GM19193 (cell line): ENCODE measurements around the gene ASB6.

ENCODE experiments used
- POLR2A ChIP-seq: IDR thresholded peaks from 4 replicates; pipeline ENCODE4 v1.6.1; 2011; ENCODE audit not compliant: insufficient read depth, insufficient read length; ENCODE audit errors: extremely low read depth

ASB6 gene

DNA sequence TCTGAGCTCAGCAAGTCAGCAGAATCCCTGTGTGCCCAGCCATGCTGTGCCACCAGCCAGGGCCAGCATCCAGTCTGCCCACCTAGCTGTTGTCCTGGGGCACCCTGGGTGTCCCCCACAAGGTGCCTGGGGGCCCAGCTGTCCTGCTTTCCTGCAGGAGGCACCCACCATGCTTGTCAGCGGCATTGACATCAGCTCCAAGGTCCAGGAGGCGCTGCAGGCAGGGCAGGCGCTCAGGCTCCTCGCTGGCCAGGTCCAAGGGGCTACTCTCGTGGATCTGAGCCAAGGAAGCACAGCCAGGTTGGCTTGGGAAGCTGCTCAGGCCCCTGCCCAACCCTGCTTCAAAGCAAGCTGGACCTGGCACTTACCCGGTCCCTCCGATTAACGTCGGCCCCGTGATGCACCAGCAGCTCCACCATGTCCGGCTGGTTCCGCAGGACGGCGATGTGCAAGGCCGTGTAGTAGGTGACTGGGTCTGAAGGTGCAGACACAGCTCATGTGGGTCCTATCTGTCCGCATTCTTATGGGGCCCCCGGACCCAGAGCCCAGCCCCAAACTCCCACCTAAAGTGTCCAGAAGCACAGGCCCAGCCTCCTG is 2.8 kb downstream of the ASB6 start:
- no peak for TF ChIP-seq POLR2A

DNA sequence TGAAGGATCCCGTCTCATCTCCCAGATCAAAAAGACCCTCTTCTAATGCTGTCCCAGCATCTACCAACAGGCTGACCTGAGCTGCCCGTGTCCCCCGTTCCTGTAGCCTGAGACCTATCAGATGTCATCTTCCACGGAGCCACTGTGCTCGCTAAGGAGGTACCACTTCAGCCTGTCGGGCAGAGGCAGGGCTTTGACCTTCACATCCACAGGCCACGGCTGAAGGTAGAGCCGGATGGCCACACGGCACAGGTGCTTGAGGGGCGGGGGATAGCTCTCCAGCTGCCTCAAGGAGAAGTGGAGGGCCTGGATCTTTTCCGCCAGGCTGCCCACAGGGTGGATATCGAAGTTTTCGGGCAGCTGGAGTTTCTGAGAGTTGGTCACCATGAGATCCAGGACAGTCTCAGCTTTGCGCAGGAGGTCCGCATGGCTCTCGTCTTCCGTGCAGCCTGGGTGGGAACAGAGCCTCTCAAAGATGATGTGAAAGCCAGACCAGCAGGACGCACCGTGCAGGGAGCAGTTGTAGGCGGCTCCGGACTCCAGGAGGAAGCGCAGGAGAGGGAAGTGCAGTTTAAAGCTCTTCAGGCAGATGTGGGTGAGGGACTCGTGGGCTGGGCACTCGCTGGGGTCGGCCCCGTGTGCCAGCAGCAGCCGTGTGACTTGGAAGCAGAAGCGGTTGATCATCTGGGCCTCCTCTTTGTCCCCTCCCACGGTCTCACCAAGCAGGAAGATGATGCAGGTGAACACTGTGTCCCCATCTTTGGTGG is 4.1 kb downstream of the ASB6 start:
- TF ChIP-seq POLR2A, result no peak

DNA sequence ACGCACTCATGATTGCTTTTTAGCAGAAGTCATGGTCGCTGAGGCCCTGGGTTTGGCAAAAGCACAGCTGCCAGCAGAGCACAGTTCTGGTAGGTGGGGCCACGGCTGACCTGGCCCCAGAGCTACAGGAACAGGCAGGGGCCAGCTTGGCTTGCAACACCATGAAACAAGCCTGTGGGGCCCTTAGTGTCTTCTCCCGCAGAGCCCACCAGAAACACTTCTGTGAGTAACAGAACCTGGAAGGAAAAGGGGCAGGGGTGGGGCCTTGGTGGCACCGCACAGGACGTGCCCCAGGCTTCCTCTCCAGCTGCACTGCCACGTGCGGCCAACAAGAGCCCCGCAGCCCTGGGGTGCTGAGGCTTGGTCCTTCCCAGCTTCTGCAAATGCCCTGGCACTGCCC is 4.8 kb downstream of the ASB6 start:
- TF ChIP-seq POLR2A, result no peak

DNA sequence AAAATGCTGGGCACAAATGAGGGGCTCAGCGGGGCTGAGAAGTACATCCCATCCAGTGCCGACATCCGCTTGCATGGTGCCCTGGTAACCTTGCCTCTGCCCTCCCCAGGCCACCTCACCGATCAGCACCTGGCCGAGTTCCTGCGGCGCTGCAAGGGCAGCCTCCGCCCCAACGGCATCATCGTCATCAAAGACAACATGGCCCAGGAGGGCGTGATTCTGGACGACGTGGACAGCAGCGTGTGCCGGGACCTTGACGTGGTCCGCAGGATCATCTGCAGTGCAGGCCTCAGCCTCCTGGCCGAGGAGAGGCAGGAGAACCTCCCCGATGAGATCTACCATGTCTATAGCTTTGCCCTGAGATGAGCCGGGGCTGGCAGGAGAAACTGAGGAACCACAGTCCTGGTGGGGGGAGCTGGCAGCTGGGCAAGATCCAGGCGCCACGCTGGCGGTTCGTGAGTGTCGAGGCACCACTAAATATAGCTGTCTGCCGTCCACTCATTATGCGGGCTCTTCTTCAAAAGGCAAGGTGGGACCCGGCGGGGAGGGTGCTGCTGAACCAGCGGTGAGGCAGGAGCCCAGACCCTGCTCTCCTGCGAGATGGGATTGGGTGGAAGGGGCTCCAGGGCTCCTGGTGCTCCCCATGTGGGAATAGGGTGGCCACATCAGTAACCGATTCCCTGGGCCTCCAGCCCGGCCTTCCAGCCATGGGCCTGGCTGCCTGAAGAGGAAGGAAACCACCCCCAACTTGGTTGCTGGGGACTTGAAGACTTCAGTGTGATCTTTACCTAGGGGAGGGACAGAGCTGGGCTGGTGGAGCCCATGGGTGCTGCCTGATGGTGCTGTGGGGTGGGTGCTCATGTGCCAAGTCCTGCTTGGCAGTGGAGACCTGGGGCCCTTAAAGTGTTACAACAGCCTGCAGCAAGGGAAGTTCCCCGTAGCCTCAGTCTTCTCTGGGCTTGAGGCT is 6.6 kb downstream of the ASB6 start:
- no peak for TF ChIP-seq POLR2A

DNA sequence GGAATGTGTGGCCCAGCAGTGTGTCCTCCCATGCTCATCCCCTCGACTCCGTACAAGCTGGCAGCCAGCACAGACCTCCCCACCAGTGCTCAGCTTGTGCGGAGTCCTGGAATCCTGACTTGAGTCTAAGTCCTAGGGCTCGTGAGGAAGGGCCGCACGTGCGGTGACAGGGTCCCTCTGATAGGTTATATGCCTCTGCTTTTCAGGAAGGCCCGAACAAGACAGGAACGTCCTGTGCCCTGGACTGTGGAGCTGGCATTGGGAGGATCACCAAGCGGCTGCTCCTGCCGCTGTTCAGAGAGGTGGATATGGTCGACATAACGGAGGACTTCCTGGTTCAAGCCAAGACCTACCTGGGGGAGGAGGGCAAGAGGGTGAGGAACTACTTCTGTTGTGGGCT is 8.1 kb downstream of the ASB6 start:
- peak; percentile 14 for TF ChIP-seq POLR2A

DNA sequence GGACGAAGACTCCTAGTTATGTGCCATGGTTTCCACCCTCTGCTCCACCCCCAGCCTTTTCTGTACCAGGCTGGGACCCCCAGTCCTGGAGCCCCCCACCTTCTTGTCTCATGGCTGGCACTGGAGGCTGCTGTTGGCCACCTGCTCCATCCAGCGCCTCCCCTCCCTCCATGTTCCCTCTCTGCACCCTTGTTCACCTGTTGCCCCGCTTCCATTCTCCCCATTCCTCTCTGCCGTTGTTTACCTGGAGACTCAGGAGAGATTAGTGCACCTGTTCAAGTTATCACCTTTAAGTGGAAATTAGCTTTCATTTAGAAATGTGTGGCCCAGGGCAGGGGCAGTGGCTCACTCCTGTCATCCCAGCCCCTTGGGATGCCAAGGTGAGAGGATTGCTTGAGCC is 8.7 kb downstream of the ASB6 start:
- no peak for TF ChIP-seq POLR2A

DNA sequence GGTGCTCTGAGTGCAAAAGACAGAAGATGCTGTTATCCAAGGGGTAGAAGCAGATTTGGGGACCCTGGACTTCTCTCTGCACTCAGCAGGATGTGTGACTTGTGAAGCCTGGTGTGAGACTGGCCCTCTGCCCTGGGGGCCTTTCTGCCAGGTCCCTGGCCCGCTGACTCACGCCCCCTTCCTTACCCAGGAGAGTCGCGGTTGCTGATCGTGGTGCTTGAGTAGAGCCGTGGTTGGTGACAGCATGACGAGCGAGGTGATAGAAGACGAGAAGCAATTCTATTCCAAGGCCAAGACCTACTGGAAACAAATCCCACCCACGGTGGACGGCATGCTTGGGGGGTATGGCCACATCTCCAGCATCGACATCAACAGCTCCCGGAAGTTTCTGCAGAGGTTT is 9.5 kb downstream of the ASB6 start:
- TF ChIP-seq POLR2A, result no peak

DNA sequence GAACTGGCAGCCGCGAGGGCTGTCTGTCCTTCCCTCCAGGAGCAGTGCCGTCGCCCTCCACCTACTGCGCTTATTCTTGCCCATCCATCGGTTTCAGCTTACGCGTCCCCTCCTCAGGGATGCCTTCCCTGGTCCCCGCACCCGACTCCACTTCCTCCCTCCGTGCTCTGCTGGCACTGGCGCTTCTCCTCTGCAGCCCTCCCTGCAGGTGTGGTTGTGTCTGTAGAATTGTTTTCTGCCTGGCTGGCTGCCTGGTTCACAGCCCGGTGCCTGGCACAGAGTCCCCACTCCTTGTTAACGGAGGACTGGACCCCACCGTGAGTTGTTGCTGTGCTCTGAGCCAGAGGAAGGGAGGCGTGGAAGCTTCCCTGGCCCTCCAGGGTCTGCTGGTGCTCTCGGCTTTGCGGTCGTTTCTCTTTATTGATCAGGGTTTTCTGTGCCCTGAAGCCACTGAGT is 10.2 kb downstream of the ASB6 start:
- no peak for TF ChIP-seq POLR2A

DNA sequence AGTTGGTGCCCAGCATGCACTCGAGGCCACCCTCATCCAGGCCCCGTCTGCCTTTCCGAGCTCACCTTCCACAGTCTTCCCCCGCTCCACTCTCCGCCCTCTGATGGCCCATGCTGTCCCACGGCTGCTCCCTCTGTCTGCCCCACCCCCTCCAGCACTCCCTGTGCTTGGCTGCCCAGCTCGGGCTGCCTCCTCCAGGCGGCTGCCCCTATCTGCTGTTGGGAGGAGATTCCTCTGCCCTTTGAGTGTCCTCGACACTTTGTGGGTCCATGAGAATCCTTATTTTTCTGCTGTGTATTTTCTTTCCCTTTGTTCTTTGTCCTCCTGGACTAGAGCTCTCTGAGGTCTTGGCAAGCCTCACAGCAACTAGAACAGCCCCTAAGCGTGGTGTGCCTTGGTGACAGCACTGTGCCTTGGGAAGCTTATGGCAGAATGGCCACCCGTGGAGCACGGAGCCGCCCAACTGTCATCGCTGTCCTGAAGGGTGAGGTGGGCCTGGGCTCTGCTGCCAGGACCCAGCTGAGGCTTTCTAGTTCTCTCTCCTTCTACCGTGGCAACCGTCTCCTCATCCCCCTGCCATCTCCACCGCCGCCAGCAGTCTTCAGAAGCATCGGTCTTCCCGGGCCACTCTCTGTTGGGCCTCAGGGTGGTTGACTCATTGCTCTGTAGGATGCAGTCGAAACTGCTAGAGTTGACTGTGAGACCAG is 10.8 kb downstream of the ASB6 start:
- no peak for TF ChIP-seq POLR2A

DNA sequence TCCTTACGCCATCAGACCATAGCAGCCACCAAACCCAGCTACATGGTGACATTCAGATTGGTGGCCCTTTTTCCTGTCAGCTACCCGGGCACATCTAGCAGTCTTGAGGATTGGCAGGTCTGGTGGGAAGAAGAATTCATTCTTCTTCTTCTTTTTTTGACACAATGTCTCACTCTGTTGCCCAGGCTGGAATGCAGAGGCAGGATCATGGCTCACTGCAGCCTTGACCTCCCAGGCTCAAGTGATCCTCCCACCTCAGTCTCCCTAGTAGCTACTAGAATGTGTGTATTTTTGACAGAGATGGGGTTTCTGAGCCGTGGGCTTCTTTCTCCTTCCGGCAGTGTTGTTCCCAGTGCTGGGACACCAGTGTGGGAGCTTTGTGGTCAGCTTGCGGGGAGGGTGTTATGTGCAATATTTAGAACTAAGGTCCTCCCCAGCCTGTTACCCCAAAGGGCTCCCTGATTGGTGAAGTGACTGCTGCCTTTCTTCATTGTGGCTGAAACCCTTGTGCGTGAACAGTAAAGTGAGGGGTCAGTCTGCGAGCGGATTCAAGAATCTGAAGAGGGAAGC is 12.6 kb downstream of the ASB6 start:
- TF ChIP-seq POLR2A, result no peak

DNA sequence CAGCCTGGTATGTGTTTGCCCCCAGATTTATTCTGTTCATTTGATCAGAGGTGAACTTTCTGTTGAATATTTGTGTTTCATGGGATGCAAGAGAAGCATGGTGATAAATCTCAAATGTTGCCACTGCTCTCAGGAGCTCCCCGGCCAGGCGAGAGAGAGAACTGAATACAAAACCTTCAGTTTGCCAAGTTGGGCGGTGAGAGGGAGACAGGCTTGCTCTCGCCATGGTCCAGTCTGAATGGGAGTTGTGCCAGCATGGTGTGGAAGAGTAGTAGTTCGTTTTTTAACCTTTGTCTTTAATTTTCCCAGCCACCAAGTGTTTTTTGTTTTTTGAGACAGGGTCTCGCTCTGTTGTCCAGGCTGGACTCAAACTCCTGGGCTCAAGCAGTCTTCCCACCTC is 13.2 kb downstream of the ASB6 start:
- TF ChIP-seq POLR2A, result no peak

DNA sequence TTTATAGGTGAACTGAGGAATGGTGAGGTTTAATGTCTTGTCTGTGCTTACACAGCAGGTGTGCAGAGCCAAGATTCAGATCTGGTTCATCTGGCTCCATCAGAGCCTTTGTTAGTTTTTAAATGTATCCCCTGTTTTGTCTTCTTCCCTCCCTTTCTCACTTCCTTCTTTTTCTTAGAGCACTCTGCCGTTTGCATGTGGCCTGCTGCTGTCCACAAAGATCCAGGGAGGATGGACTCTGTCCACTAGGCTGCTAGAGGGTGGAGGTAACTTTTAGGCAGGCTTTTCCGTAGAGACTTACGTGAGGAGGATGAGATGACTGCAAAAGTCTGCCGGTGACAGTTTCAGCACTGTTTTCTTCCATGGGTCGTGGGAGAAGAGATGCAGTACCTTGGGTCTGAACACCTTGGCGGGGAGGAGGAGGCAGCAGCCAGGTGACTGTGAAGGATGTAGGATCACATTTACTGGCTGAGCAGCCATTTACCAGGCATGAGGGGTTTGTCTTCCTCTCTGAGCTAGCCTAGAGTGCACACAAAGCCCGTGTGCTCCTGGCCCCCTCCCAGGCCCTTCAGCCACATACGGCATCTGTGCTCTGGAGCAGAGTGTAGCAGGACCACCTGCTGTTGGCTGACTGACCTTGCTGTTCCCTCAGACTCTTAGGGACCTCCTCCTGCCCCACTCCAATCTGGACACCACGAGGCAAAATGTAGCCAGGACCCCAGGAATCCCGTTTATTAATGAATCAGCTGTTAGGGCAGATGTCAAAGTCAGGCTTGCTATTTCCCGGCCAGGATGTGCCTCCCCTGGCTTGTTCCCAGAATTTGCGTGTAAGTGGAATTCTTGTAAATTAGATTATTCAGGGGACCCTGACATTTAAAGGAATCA is 14.2 kb downstream of the ASB6 start:
- no peak for TF ChIP-seq POLR2A

DNA sequence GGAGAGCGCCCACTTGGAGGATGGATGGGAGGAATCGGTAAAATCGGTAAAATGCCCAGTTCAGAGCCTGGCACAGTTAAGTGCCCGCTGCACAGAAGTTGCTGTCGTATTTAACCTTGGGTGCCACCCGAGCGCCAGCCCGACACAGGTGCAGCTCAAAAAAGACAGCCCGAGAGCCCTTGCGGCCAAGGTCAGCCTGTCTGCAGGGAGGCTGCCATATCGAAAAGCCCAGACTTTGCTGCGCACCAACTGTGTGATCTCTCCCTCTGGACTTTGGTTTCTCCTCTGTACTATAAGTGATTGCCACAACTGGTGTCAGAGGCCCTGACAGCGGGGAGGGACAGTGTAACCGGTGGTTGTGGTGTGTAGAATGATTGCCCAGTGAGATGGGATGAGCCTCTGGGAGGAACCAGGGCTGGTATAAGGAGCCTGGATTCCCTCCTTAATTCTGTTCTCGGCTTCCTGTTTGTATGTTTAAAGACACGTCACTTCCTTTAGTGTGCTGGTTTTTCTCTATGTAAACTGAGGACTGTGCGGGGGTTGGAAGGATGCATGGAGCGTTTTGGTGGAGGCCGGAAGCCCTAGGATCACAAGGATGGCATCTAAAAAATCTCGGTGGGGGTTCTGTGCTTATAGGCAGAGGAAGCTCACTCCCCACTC is 15.2 kb downstream of the ASB6 start:
- no peak for TF ChIP-seq POLR2A
